ENCODE data around the gene ZNF124. TPM values are rescaled to one million over a fixed set of nuclear protein-coding genes. Genes with fewer than 3 reads are reported as not detected.
A peak's percentile ranks its signal among the peaks of the same experiment; 100 is the strongest.

The ZNF124 gene
- total and polyA plus RNA-seq, 2 of the 8 experiments (the other 6 are each of a cell fraction or from before 2014, with no cell fraction given), result 4.6 to 39.9 TPM

DNA sequence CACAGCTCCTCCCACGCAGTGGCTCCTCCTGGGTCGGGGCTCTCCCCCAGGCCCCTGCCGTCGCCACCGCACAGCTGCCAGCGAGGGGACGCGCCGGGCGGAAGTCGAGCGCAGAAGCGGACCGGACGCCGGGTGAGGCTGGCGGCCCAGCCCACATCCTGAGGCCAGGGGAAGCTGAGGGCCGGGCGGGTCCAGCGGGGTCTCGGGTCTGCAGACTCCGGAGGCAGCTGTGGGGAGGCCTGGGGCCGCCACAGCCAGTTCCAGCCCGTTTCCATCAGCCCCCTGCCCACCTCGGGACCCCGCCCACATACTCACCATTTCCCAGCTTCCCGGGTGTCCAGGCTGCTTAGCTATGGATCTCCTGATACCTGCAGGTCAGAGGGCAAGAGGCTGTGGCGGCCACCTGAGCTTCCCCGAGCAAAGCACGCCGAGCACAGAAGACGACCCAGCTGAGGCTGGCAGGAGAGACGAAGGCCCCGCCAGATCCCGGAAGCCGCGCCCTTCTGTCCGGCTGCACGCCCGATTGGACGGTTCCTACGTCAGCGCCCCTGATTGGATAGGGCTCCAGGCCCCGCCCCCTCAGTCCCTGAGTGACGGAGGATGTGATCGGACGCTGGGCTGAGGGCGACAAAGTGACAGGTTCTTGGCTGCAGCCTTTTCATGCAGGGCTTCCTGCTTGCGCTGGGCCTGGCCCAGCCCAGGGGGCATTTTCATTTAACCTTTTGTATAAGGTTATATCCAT lies 38.7 kb upstream of the ZNF124 start:
- WGBS, 2 experiments (ENCODE audit: extremely low coverage in 1 of 2, insufficient coverage in 1 of 2, insufficient read length in 1 of 2, insufficient replicate concordance in 2 of 2, low coverage in 1 of 2, low lambda C conversion rate in 2 of 2, missing lambda C conversion rate in 1 of 2), result 1% methylated on average over 42 of the region's 49 CpGs; no CpG with 5 or more reads in 1 of the 2 experiments
- Histone ChIP-seq H3K18ac (ENCODE audit: extremely low read depth, low read length) (peak overlapping the region; percentile 6; the same call in 1 of the 2 replicates), H3K4me2 (ENCODE audit: insufficient read depth in 1 of 2, low read depth in 2 of 2, low read length in 2 of 2) (peak overlapping the region; percentile 69 to 83), H2BK120ac (replicated peaks; ENCODE audit: low read depth, low read length) (no peak overlapping the region), H3K4me1 (replicated peaks in 1 of 4; ENCODE audit: control insufficient read depth in 3 of 4, insufficient read depth in 4 of 4, low read length in 3 of 4) (peaks cover 2 to 6% (median 4%) of the 10 kb centered on the region in 4 experiments; a peak in 4 of 7 replicates), H4K5ac (ENCODE audit: insufficient read length, low read depth, low read length) (peak overlapping the region; percentile 54), H3K27ac (ENCODE audit: low read depth, low read length) (no peak overlapping the region), H3K9ac (replicated peaks in 1 of 4; ENCODE audit: extremely low read depth in 1 of 4, low read depth in 3 of 4, low read length in 3 of 4) (peak overlapping the region; percentile 58 to 91 (median 74)), H3K27me3 (replicated peaks in 1 of 4; ENCODE audit: control insufficient read depth in 3 of 4, extremely low read depth in 1 of 4, insufficient read depth in 3 of 4, low read length in 3 of 4) (no peaks in the 10 kb centered on the region), H3K23me2 (ENCODE audit: low read depth, low read length) (no peaks in the 10 kb centered on the region), H2BK15ac (ENCODE audit: low read length) (no peak overlapping the region), H4K20me1 (replicated peaks in 1 of 2; ENCODE audit: control insufficient read depth in 1 of 2, insufficient read depth in 2 of 2, low read length in 2 of 2) (peaks cover 0 to 4% of the 10 kb centered on the region in 2 experiments), H2BK5ac (ENCODE audit: low read depth, low read length) (peak overlapping the region; percentile 21; the same call in 1 of the 2 replicates), H3K23ac (ENCODE audit: insufficient read length) (no peak overlapping the region), H3K79me2 (ENCODE audit: control insufficient read depth in 1 of 2, insufficient read depth in 2 of 2, low read length in 2 of 2) (peaks cover 3 to 44% of the 10 kb centered on the region in 2 experiments; a peak in 3 of 4 replicates), H3K79me1 (ENCODE audit: low read depth, low read length) (peaks cover 7% of the 10 kb centered on the region), H3K14ac (ENCODE audit: insufficient read length) (no peak overlapping the region), H3K36me3 (ENCODE audit: control insufficient read depth in 2 of 4, insufficient read depth in 4 of 4, low read length in 3 of 4) (no peaks in the 10 kb centered on the region), H2BK12ac (ENCODE audit: low read depth, low read length) (no peak overlapping the region), H3K4ac (replicated peaks; ENCODE audit: insufficient read length, low read depth, low read length) (no peak overlapping the region), H4K91ac (replicated peaks; ENCODE audit: insufficient read length, low read length) (peak overlapping the region; percentile 44), H2AK5ac (ENCODE audit: low read depth, low read length) (no peak overlapping the region), H4K8ac (ENCODE audit: extremely low read depth, insufficient read depth, low read length) (peak overlapping the region; percentile 75; the same call in 1 of the 2 replicates), H2AFZ (ENCODE audit: low read length) (peak overlapping the region; percentile 55; the same call in 1 of the 2 replicates), H3K56ac (replicated peaks; ENCODE audit: insufficient read length, low read depth, low read length) (no peak overlapping the region), H2BK20ac (ENCODE audit: low read length) (no peak overlapping the region), H3K9me3 (ENCODE audit: insufficient read depth in 2 of 2, low read depth in 1 of 2, low read length in 1 of 2) (no peaks in the 10 kb centered on the region), H3K4me3 (ENCODE audit: extremely low read depth in 1 of 4, insufficient read depth in 2 of 4, low read depth in 3 of 4, low read length in 4 of 4) (peak overlapping the region; percentile 74 to 97 (median 79))
- CTCF ChIA-PET (ENCODE audit: partially characterized antibody), result interaction anchor here (1.0 to 2.0 kb wide), 2 partner anchors 13 to 27 kb away, joined by 3 to 5 read pairs; no protein-coding TSS in a partner anchor
- DNase-seq (ENCODE audit: low read depth in 1 of 2, low spot score in 2 of 2) (peak; percentile 85 to 98), FAIRE-seq (no peak)
- POLR2A ChIA-PET (ENCODE audit: partially characterized antibody), result interaction anchor here (1.1 to 1.2 kb wide), 2 partner anchors 12 to 106 kb away, joined by 3 to 4 read pairs; partner anchors contain the start of gene ZNF669
- no peak for TF ChIP-seq TEAD4 (IDR thresholded peaks at IDR 0.05; ENCODE audit: low read depth, low read length)
- TF ChIP-seq SP2 (IDR thresholded peaks at IDR 0.05; ENCODE audit: low read length), result no peak
- TF ChIP-seq GABPA (IDR thresholded peaks at IDR 0.05; ENCODE audit: borderline replicate concordance, insufficient read depth, low read length), result no peak
- TF ChIP-seq, protein P1, sequence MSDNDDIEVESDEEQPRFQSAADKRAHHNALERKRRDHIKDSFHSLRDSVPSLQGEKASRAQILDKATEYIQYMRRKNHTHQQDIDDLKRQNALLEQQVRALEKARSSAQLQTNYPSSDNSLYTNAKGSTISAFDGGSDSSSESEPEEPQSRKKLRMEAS (IDR thresholded peaks at IDR 0.05), result peak; percentile 54
- TF ChIP-seq SUZ12 (IDR thresholded peaks at IDR 0.05; ENCODE audit: low read length), result no peak
- TF ChIP-seq CBX5 (IDR thresholded peaks at IDR 0.05; ENCODE audit: low read depth, low read length), result no peak
- TF ChIP-seq TAF1 (IDR thresholded peaks at IDR 0.05; ENCODE audit: low read depth, low read length), result peak; percentile 80
- peak; percentile 90 to 91 for TF ChIP-seq SIN3A (conservative IDR thresholded peaks at IDR 0.05 in 1 of 2, IDR thresholded peaks at IDR 0.05 in 1 of 2; ENCODE audit: low read depth in 1 of 2, low read length in 2 of 2)
- no peak for TF ChIP-seq TAF7 (optimal IDR thresholded peaks at IDR 0.05; ENCODE audit: borderline replicate concordance, low read depth, low read length)
- TF ChIP-seq RAD21 (IDR thresholded peaks at IDR 0.05 in 1 of 2, conservative IDR thresholded peaks at IDR 0.05 in 1 of 2; ENCODE audit: low read depth in 2 of 2, low read length in 2 of 2), result no peak
- peak in 1 of 2 experiments; percentile 77; a peak in 2 of 3 replicates for TF ChIP-seq POLR2A (IDR thresholded peaks at IDR 0.05; ENCODE audit: control extremely low read depth in 1 of 2, low read depth in 2 of 2, low read length in 2 of 2)
